ENCODE data around the gene RECK.

Gene RECK

DNA sequence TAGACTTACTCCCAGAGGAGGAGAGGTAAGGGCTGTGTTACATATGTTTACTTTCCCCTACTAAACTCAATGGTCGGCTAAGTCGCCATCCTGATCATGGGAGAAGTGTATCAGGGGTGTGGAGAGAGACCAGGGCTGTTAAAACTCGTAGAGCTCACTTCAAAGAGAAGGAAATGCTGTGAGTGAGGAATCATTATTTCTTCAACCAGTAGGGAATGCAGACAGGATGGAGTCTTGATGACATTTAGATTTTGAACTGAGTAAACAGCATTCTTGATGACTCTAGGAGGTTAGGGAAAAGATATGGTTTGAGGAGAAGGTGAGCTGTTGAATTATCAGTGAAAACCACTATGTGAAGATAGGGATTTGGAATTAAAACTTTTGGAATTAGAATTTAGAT, 17.3 kb downstream of the RECK start:
- H3K27ac ChIP-seq (ENCODE audit: poor library complexity, severe bottlenecking): no peak overlapping the region
- H3K36me3 ChIP-seq (ENCODE audit: low read depth): no peaks in the 10 kb centered on the region
- ATAC-seq (ENCODE audit: low read depth) (no peak), DNase-seq (ENCODE audit: low spot score) (no peak)
- TF ChIP-seq, protein P1, sequence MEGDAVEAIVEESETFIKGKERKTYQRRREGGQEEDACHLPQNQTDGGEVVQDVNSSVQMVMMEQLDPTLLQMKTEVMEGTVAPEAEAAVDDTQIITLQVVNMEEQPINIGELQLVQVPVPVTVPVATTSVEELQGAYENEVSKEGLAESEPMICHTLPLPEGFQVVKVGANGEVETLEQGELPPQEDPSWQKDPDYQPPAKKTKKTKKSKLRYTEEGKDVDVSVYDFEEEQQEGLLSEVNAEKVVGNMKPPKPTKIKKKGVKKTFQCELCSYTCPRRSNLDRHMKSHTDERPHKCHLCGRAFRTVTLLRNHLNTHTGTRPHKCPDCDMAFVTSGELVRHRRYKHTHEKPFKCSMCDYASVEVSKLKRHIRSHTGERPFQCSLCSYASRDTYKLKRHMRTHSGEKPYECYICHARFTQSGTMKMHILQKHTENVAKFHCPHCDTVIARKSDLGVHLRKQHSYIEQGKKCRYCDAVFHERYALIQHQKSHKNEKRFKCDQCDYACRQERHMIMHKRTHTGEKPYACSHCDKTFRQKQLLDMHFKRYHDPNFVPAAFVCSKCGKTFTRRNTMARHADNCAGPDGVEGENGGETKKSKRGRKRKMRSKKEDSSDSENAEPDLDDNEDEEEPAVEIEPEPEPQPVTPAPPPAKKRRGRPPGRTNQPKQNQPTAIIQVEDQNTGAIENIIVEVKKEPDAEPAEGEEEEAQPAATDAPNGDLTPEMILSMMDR (IDR thresholded peaks at IDR 0.05; ENCODE audit: poor library complexity, severe bottlenecking): no peak
- H3K9me3 ChIP-seq (ENCODE audit: severe bottlenecking): no peaks in the 10 kb centered on the region
- H3K4me1 ChIP-seq (ENCODE audit: insufficient read depth, poor library complexity, severe bottlenecking): no peaks in the 10 kb centered on the region
- no peaks in the 10 kb centered on the region for H3K27me3 ChIP-seq (ENCODE audit: insufficient read depth, poor library complexity, severe bottlenecking)
- H3K4me3 ChIP-seq (ENCODE audit: severe bottlenecking): no peak overlapping the region

GRCh38 chr9:36056896-36057295, 20.2 kb downstream of the RECK start:
- no peaks in the 10 kb centered on the region for H3K4me1 ChIP-seq (ENCODE audit: insufficient read depth, poor library complexity, severe bottlenecking)
- 0 out of 2 replicates have a peak, but pooled peaks cover 4% of the 10 kb centered on the region for H3K36me3 ChIP-seq (ENCODE audit: low read depth)
- no peak overlapping the region for H3K27ac ChIP-seq (ENCODE audit: poor library complexity, severe bottlenecking)
- no peaks in the 10 kb centered on the region for H3K27me3 ChIP-seq (ENCODE audit: insufficient read depth, poor library complexity, severe bottlenecking)
- DNase-seq (ENCODE audit: low spot score) (no peak), ATAC-seq (ENCODE audit: low read depth) (no peak)
- TF ChIP-seq, protein P1 (IDR thresholded peaks at IDR 0.05; ENCODE audit: poor library complexity, severe bottlenecking): no peak
- no peaks in the 10 kb centered on the region for H3K9me3 ChIP-seq (ENCODE audit: severe bottlenecking)
- H3K4me3 ChIP-seq (ENCODE audit: severe bottlenecking): no peak overlapping the region

DNA sequence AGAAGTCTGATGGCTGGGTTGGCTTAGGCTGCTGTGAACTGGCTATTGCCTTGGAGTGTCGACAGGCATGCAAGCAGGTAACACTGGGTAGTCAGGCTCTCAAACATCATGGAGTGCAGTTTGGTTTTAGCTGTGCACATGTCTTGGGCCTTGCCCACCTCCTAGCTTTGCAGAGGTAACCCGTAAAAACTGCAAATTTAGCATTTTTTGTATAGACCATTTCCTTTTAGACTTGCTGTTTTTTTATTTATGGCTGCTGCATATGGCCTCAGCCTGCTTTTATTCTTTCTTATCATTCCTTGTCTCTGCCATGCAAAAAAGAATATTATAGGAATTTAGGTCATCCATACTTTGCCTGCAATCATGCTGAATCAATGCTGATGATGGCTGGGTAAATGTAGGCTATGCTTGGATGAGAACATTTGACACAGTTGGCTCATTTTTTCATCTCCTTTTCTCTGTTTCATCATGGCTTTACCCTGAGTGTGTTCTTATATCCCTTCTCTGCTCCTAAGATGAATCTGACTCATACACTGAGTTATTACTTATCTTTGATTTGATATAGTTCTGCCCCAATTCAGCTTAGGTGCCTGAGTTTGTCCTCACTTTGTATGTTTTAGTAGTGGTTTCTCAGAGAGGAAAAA, 27.2 kb downstream of the RECK start:
- H3K9me3 ChIP-seq (ENCODE audit: severe bottlenecking): no peaks in the 10 kb centered on the region
- TF ChIP-seq, protein P1 (IDR thresholded peaks at IDR 0.05; ENCODE audit: poor library complexity, severe bottlenecking): no peak
- no peak overlapping the region for H3K27ac ChIP-seq (ENCODE audit: poor library complexity, severe bottlenecking)
- DNase-seq (ENCODE audit: low spot score) (no peak), ATAC-seq (ENCODE audit: low read depth) (no peak)
- H3K4me1 ChIP-seq (ENCODE audit: insufficient read depth, poor library complexity, severe bottlenecking): no peaks in the 10 kb centered on the region
- no peaks in the 10 kb centered on the region for H3K27me3 ChIP-seq (ENCODE audit: insufficient read depth, poor library complexity, severe bottlenecking)
- H3K36me3 ChIP-seq (ENCODE audit: low read depth): peaks cover 15% of the 10 kb centered on the region; the same call in 1 of the 2 replicates
- H3K4me3 ChIP-seq (ENCODE audit: severe bottlenecking): no peak overlapping the region

- no peak for DNase-seq (ENCODE audit: low spot score)
- peaks cover 15% of the 10 kb centered on the region; the same call in 1 of the 2 replicates for H3K36me3 ChIP-seq (ENCODE audit: low read depth)
These were observed 27.8 kb downstream of the RECK start for GRCh38 chr9:36064448-36065037.

More at GRCh38 chr9:36064448-36065037, 27.8 kb downstream of the RECK start:
- Histone ChIP-seq H3K4me1 (ENCODE audit: insufficient read depth, poor library complexity, severe bottlenecking) (no peaks in the 10 kb centered on the region), H3K27ac (ENCODE audit: poor library complexity, severe bottlenecking) (no peak overlapping the region), H3K27me3 (ENCODE audit: insufficient read depth, poor library complexity, severe bottlenecking) (no peaks in the 10 kb centered on the region), H3K4me3 (ENCODE audit: severe bottlenecking) (no peak overlapping the region), H3K9me3 (ENCODE audit: severe bottlenecking) (no peaks in the 10 kb centered on the region)
- no peak for ATAC-seq (ENCODE audit: low read depth)
- TF ChIP-seq, protein P1 (IDR thresholded peaks at IDR 0.05; ENCODE audit: poor library complexity, severe bottlenecking): no peak
